Astrocyte of the cerebellum (primary cell): ENCODE data around the gene CSPG5.
A peak's percentile ranks its signal among the peaks of the same experiment; 100 is the strongest.

Experiments
- DNase-seq: peaks from one replicate; pipeline ENCODE4 v3.0.0-alpha.2; 2011; ENCODE audit warnings: low read depth
- H3K4me3 ChIP-seq: 2 replicates; pipeline ENCODE4 v1.5.1; 2011; ENCODE audit warnings: mild to moderate bottlenecking, low read depth, low read length, moderate library complexity
- in situ Hi-C: cut with HindIII; loops from 2 replicates; pipeline ENCODE4 v1.10.0; 2017; ENCODE audit warnings: low sequenced_read_pairs
- TF ChIP-seq, protein P1 (sequence below): IDR thresholded peaks from 2 replicates; pipeline ENCODE4 v1.5.1; 2012; ENCODE audit warnings: low read length, low read depth, moderate library complexity, mild to moderate bottlenecking; ENCODE audit errors: missing control alignments

The CSPG5 gene

DNA sequence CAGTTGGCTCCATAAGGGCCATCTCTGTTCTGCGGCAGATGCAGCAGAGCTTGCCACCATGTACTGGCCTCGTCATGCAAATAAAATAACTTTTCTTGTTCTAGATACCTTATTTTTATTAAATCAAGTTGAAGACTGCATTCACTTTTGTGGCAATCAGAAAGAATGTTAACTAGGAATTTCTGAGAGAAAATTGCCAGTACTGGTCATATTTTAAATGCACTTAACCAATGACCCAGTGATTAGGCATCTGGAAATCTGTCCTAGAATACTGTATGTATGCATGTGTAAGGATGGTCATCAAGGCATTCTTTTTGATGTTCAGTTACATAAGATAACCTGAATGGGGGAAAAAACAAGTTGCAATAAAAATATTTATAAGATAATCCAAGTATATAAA, 34.2 kb upstream of the CSPG5 start:
- in situ Hi-C loops = no loop called here
- no peak for DNase-seq
- no peak overlapping the region for H3K4me3 ChIP-seq
- TF ChIP-seq, protein P1, sequence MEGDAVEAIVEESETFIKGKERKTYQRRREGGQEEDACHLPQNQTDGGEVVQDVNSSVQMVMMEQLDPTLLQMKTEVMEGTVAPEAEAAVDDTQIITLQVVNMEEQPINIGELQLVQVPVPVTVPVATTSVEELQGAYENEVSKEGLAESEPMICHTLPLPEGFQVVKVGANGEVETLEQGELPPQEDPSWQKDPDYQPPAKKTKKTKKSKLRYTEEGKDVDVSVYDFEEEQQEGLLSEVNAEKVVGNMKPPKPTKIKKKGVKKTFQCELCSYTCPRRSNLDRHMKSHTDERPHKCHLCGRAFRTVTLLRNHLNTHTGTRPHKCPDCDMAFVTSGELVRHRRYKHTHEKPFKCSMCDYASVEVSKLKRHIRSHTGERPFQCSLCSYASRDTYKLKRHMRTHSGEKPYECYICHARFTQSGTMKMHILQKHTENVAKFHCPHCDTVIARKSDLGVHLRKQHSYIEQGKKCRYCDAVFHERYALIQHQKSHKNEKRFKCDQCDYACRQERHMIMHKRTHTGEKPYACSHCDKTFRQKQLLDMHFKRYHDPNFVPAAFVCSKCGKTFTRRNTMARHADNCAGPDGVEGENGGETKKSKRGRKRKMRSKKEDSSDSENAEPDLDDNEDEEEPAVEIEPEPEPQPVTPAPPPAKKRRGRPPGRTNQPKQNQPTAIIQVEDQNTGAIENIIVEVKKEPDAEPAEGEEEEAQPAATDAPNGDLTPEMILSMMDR = no peak

DNA sequence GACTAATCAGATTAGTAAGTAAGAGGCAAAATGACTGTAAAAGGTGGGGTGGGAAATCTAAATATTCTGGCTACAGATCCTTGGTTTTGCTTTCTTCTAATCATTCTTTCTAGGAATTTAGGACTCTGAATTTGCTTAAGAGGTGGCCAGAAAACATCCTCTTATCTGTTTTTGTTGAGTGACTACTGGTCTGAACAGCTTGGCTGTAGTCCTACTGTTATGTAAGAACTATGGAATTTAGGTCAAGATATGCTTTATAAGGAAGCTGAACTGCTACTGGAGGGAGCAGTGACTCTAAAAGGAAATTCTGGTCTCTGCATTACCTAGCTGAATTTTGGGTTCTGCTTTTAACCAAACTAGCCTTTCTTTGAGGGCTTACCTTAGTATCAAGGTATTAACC, 33.5 kb upstream of the CSPG5 start:
- peak; percentile 34 for DNase-seq

DNA sequence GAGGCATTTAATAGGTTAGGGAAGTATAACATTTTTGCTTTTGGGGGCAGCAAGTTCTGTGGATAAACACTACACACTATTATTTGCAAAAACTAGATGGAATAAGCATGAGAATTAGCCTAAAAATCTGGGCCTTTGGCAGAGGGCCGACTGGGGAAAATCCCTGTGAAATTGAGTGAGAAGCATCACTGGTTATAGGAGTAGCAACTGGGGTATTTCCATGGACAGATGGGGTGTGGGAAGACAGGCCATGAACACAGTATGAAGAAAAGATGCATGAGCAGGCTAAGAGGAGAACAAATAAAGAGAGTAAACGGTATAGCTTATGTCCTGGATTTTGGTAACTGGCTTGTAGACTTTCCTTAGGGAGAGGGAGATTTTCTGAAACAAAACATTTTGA, 32.9 kb upstream of the CSPG5 start:
- H3K4me3 ChIP-seq = no peak overlapping the region
- in situ Hi-C loops = no loop called here
- DNase-seq = no peak
- TF ChIP-seq, protein P1 = no peak

More for the DNA sequence above, 33.5 kb upstream of the CSPG5 start:
- no peak overlapping the region for H3K4me3 ChIP-seq
- in situ Hi-C loops = no loop called here
- TF ChIP-seq, protein P1 = no peak

DNA sequence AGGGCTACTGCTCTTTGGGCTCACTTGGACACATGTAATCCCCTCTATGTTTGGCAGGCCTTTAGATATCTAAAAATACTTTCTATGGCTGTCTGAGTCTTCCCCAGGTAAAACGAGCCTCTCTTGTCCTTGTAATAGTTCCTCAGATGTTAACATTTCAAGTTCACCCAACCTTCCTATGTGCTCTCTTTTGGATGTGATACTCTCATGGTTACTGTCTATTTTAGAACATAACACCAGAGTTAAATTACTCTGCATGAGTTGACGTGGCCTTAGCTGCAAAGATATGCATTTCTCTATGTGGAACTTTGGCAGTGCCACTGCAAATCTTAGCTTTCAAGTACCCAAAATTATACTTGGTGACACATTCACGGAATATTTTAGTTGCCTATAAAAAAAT, 31.9 kb upstream of the CSPG5 start:
- TF ChIP-seq, protein P1 = no peak
- no peak overlapping the region for H3K4me3 ChIP-seq
- in situ Hi-C loops = no loop called here
- no peak for DNase-seq

GRCh38 chr3:47607335-47607734, 28.7 kb upstream of the CSPG5 start:
- in situ Hi-C loops = no loop called here
- no peak for DNase-seq
- H3K4me3 ChIP-seq = no peak overlapping the region
- TF ChIP-seq, protein P1 = no peak

GRCh38 chr3:47606165-47606564, 27.5 kb upstream of the CSPG5 start:
- TF ChIP-seq, protein P1 = no peak
- no peak overlapping the region for H3K4me3 ChIP-seq
- in situ Hi-C loops = no loop called here
- DNase-seq = no peak

DNA sequence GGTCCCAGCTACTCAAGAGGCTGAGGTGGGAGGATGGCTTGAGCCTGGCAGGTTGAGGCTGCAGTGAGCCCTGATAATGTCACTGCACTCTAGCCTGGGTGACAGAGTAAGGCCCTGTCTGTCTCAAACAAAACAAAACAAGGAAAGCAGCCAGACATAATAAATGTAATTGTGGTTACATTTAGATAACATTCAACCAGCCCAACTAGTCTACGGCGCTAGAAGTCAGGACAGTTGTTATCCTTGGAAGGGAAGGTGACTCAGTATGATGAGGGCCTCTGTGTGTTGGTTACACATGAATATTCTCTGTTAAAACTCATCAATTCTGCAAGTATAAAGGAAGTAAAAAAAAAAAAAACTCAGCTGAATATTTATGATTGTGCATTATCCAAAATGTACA, 27.0 kb upstream of the CSPG5 start:
- DNase-seq = no peak

More for the DNA sequence above, 27.0 kb upstream of the CSPG5 start:
- no peak overlapping the region for H3K4me3 ChIP-seq
- TF ChIP-seq, protein P1 = no peak
- in situ Hi-C loops = no loop called here
